Raji (cell line): ENCODE measurements around the gene AKNA.
"Not testable (repeated sequence)": the region's sequence is repeated elsewhere in the genome, so short reads cannot be mapped to it uniquely, and the experiment has no call there.

ENCODE experiments used
- POLR2A ChIP-seq: IDR thresholded peaks from 2 replicates; pipeline ENCODE4 v1.6.1; 2011; ENCODE audit warnings: low read depth, low read length, control low read depth; ENCODE audit not compliant: insufficient read depth

Gene AKNA

GRCh38 chr9:114329625-114330022 is 58.2 kb downstream of the AKNA start, which contains the start of gene ORM2:
ORM2 (plus strand) TSS chr9:114329869; CDS start chr9:114329905, 36 bp downstream.
- TF ChIP-seq POLR2A: not testable (repeated sequence)

- TF ChIP-seq POLR2A: no peak
These were observed 60.0 kb downstream of the AKNA start for GRCh38 chr9:114327749-114328148.

- no peak for TF ChIP-seq POLR2A
These were observed 63.3 kb downstream of the AKNA start for GRCh38 chr9:114324492-114324891.

GRCh38 chr9:114322831-114323531 is 64.8 kb downstream of the AKNA start, which contains the start of gene ORM1:
ORM1 (plus strand) TSS chr9:114323098; CDS start chr9:114323134, 36 bp downstream.
- not testable (repeated sequence) for TF ChIP-seq POLR2A

DNA sequence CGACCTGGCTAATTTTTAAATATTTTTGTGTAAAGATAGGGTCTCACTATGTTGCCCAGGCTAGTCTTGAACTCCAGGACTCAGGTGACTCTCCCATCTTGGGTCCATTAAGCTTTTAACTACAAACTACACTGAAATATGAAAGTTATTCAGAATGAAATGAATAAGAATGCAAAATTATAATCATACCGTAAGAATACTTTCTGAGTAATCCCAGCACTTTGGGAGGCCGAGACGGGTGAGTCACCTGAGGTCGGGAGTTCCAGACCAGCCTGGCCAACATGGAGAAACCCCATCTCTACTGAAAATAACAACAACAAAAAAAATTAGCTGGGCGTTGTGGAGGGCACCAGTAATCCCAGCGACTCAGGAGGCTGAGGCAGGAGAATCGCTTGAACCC is 66.0 kb downstream of the AKNA start:
- TF ChIP-seq POLR2A: no peak

GRCh38 chr9:114319147-114319546 is 68.6 kb downstream of the AKNA start:
- TF ChIP-seq POLR2A: no peak

DNA sequence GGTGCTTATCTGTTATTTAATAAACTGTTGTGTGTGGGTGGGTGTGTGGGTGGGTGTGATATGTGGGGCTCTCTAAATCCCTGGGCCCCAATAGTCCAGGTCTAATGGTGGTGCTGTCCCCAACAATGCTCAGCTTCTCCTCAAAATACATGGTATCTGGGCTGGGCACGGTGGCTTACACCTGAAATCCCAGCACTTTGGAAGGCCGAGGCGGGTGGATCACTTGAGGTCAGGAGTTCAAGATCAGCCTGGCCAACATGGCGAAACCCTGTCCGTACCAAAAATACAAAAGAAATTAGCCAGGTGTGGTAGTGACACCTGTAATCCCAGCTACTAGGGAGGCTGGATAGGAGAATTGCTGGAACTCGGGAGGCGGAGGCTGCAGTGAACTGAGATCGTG is 69.4 kb downstream of the AKNA start:
- TF ChIP-seq POLR2A: no peak

DNA sequence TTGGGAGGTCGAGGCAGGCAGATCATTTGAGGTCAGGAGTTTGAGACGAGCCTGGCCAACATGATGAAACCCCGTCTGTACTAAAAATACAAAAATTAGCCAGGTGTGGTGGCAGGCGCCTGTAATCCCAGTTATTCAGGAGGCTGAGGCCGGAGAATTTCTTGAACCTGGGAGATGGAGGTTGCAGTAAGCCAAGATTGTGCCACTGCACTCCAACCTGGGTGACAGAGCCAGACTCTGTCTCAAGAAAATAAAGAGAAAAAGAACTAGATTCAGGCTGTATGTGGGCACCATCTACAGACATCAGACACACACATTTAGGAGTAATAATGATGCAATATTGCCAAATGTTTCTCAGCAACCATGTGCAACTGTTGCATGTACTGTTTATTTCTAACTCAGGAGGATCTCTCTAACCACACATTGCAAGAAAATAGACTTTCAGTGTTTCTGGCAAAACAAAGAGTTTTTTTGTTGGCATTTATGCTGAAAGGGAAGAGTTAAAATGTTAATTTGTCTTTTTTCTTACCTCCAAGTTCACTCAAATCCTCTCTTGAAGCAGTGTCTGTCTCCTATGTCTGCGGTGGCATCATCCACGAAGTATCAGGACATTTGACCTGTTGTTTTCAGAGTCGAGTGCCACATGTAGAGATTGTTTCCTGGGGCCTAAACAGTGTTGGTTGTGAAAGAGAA is 70.0 kb downstream of the AKNA start:
- TF ChIP-seq POLR2A: no peak

DNA sequence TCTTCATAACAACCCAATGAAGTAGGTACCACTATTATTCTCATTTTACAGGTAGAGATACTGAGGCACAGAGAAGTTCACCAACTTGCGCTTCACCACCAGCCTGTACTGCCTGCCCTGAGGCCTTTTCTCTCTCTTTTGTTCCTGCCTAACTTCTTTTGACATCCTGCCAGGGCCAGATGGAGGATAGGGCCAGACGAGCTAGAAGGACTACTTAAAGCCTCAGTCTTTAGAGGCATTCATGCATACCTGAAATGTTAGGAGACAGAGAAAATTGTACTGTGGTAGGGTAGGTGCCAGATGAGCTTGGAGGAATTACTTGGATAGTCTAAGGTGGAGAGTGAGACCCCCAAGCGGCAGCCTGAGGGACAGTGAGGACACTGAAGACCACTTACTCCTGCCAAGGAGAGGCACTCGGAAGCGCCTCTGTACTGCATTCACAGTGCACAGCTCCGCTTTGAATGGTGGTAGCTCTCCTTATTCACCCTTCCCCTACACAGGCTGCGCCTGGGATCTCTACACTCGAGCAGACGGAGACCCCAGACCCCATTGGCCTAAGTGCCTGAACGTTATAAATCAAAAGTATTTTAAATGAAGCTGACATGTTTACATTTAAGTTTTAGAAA is 71.1 kb downstream of the AKNA start:
- no peak for TF ChIP-seq POLR2A

GRCh38 chr9:114315723-114316363 is 71.9 kb downstream of the AKNA start:
- TF ChIP-seq POLR2A: no peak

GRCh38 chr9:114314881-114315722 is 72.7 kb downstream of the AKNA start:
- no peak for TF ChIP-seq POLR2A

GRCh38 chr9:114314256-114314867 is 73.4 kb downstream of the AKNA start:
- TF ChIP-seq POLR2A: no peak

DNA sequence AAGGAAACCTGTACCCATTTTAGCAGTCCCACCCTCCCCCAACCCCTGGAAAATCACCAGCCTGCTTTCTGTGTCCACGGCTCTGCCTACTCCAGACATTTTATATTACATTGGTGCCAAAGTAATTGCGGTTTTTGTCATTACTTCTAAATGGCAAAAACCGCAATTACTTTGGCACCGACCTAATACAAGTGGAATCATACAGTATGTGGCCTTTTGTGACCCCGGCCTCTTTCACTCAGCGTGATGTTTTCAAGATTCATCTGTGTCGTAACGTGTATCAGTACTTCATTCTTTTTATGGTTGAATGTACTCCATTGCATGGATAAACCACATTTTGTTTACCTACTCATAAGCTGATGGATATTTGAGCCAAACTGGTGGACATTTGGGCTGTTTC is 74.6 kb downstream of the AKNA start:
- no peak for TF ChIP-seq POLR2A

GRCh38 chr9:114312513-114312875 is 75.3 kb downstream of the AKNA start:
- no peak for TF ChIP-seq POLR2A
